Calu3 (cell line): Measurements from ENCODE around the gene ITPR1. TPM values are rescaled to one million over a fixed set of nuclear protein-coding genes. Genes with fewer than 3 reads are reported as not detected.

Source experiments
- BruUV-seq: library from RNA; stranded (reverse); fragments of 400-500 nt; replicated peaks from 2 replicates; lab custom pipeline; 2021; lab: Mats Ljungman, UMichigan
- CTCF ChIA-PET: fragments of 300-600 bp; sonication (Branson Sonifier 250); formaldehyde crosslinking; loops from one replicate; lab custom pipeline; 2022; ENCODE audit warnings: antibody characterized with exemption; lab: Charles Lee
- DNase-seq: peaks from one replicate; pipeline ENCODE4 v3.0.0; 2022
- H3K27ac Mint-ChIP-seq: one replicate; pipeline ENCODE4 v1.8.0; 2022; ENCODE audit warnings: mixed read lengths; ENCODE audit not compliant: unreplicated experiment
- H3K27me3 Mint-ChIP-seq: one replicate; pipeline ENCODE4 v1.8.0; 2022; ENCODE audit warnings: mixed read lengths; ENCODE audit not compliant: unreplicated experiment
- H3K36me3 Mint-ChIP-seq: one replicate; pipeline ENCODE4 v1.8.0; 2022; ENCODE audit warnings: mild to moderate bottlenecking, moderate library complexity, mixed read lengths; ENCODE audit not compliant: insufficient read depth, unreplicated experiment
- H3K4me1 Mint-ChIP-seq: one replicate; pipeline ENCODE4 v1.8.0; 2022; ENCODE audit warnings: mild to moderate bottlenecking, low read depth, mixed read lengths; ENCODE audit not compliant: unreplicated experiment
- H3K4me3 Mint-ChIP-seq: one replicate; pipeline ENCODE4 v1.8.0; 2022; ENCODE audit warnings: mild to moderate bottlenecking, low read depth, moderate library complexity, mixed read lengths; ENCODE audit not compliant: unreplicated experiment
- H3K9me3 Mint-ChIP-seq: one replicate; pipeline ENCODE4 v1.8.0; 2022; ENCODE audit warnings: low read depth, mixed read lengths; ENCODE audit not compliant: unreplicated experiment
- CTCF ChIP-seq: fragments of 200-600 bp; IDR thresholded peaks from one replicate; pipeline ENCODE4 v1.8.0; 2022; ENCODE audit warnings: antibody characterized with exemption; ENCODE audit not compliant: unreplicated experiment
- intact Hi-C: fragments of 100-400 bp; cut with micrococcal nuclease; formaldehyde crosslinking; loops from one replicate; pipeline ENCODE4 v1.10.0; 2022; ENCODE audit not compliant: unreplicated experiment
- total RNA-seq: library from RNA; stranded (reverse); gene quantifications from 2 replicates; pipeline ENCODE4 v1.2.3, GENCODE V29; 2022

Gene ITPR1
- total RNA-seq, 1 experiment from 2014 or later = 4.2 TPM

DNA sequence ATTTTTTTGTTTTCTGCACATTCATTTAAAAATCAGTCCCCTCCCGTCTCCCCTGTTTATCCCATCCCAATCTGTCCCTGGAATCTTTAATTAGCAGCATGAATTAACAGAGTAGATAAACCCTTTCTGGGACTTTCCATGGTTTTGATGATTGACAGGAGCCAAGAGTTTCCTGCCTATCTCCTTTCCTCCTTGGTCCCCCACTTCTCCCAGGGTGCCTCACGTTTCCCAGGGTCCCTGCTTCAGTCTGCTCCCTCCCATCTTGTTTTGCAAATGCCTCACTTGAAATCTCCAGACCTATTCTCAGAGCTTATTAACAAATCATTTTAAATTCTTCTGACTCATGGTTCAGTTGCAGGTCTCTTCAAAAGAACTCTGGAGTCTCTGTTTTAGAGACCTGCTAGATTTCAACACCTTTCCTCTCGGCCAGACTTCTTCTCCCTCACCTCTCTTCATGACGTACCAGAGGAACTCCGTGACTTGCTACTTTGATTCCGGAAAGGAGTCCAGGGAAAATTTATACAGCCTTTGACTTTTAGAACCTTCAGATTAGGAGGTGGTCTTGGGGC, 238.5 kb downstream of the ITPR1 start:
- Mint-ChIP-seq H3K36me3 (peaks cover 7% of the 10 kb centered on the region), H3K27ac (no peak overlapping the region), H3K27me3 (no peaks in the 10 kb centered on the region), H3K9me3 (no peaks in the 10 kb centered on the region), H3K4me3 (no peak overlapping the region), H3K4me1 (peaks cover 40% of the 10 kb centered on the region)
- no TSS peak for BruUV-seq
- intact Hi-C loops = no loop called here
- no peak for DNase-seq
- CTCF ChIA-PET = no interaction called here
- no peak for TF ChIP-seq CTCF

GRCh38 chr3:4732925-4733324, 239.8 kb downstream of the ITPR1 start:
- Mint-ChIP-seq H3K9me3 (no peaks in the 10 kb centered on the region), H3K36me3 (peaks cover 13% of the 10 kb centered on the region), H3K27me3 (no peaks in the 10 kb centered on the region), H3K4me1 (peaks cover 49% of the 10 kb centered on the region), H3K27ac (no peak overlapping the region), H3K4me3 (no peak overlapping the region)
- intact Hi-C loops = no loop called here
- CTCF ChIA-PET = no interaction called here
- DNase-seq = no peak
- BruUV-seq = no TSS peak
- no peak for TF ChIP-seq CTCF

DNA sequence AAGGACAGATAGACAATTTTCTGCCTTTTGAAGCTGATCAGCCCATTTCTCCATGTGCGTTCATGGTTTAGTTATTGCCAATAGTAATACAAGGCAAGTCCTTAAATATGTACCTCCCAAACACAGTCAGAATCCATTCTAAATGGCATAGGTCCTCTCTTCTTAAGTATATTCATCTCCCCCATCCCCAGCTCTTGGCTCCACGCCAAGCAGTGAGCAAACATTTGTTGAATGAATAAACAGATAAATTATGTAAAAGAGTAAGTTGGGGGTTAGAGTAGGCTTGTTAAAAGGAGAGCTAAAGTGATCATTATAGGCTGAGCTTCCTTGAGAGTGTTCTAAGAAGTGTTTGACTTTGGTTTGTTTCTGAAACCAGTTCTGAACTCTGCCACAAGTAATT, 241.3 kb downstream of the ITPR1 start:
- Mint-ChIP-seq H3K4me3 (no peak overlapping the region), H3K27me3 (no peaks in the 10 kb centered on the region), H3K27ac (no peak overlapping the region), H3K9me3 (no peaks in the 10 kb centered on the region), H3K36me3 (peaks cover 13% of the 10 kb centered on the region), H3K4me1 (peaks cover 46% of the 10 kb centered on the region)
- intact Hi-C loops = no loop called here
- TF ChIP-seq CTCF = no peak
- CTCF ChIA-PET = interaction anchor here (0.6 to 1.1 kb wide), 3 partner anchors 81 to 245 kb away, joined by 3 to 4 read pairs (median 3); partner anchors contain the start of gene BHLHE40
- DNase-seq = no peak
- no TSS peak for BruUV-seq

DNA sequence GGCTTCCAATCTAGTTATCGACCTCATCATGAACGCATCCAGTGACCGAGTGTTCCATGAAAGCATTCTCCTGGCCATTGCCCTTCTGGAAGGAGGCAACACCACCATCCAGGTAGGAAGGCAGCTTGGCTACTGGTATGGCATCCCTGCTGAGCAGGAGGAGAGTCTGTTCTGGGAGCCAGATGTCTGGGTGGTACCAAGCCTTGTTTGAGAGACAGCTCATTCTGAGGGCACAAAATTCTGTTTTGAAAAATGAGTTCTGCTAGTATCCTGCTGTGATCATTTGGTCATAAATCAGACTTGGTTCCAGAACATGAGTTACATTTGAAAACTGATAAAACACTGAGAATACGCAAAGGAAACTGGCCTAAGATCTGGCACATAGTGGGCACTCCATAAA, 242.1 kb downstream of the ITPR1 start:
- no peak overlapping the region for H3K4me3 Mint-ChIP-seq
- BruUV-seq = no TSS peak
- H3K4me1 Mint-ChIP-seq = peaks cover 54% of the 10 kb centered on the region
- no peak for TF ChIP-seq CTCF
- no peaks in the 10 kb centered on the region for H3K27me3 Mint-ChIP-seq
- CTCF ChIA-PET = interaction anchor here (0.6 to 0.8 kb wide), 2 partner anchors 80 to 244 kb away, joined by 3 read pairs; partner anchors contain the start of gene BHLHE40
- peak overlapping the region; percentile 36 for H3K27ac Mint-ChIP-seq
- intact Hi-C loops = loop anchor here (5.0 kb wide), 1 partner anchor 242 kb away; the partner anchor contains the start of gene BHLHE40
- no peak for DNase-seq
- peaks cover 18% of the 10 kb centered on the region for H3K36me3 Mint-ChIP-seq
- peaks cover 2% of the 10 kb centered on the region for H3K9me3 Mint-ChIP-seq
